ENCODE data around the gene SLC5A5.

GRCh38 chr19:17837972-17838371 lies 33.8 kb upstream of the SLC5A5 start:
- TF ChIP-seq CTCF (IDR thresholded peaks at IDR 0.05; ENCODE audit: insufficient read depth, low read depth, low read length) (no peak), EZH2 (IDR thresholded peaks at IDR 0.05; ENCODE audit: insufficient read depth, low read length) (no peak)

Measured in astrocyte (in vitro differentiated cells and primary cell).